ENCODE results near the gene TMEM207.

The TMEM207 gene

GRCh38 chr3:190444006-190444405 lies 5.7 kb downstream of the TMEM207 start:
- no peak for DNase-seq (ENCODE audit: low read depth)

GRCh38 chr3:190443257-190443656 lies 6.4 kb downstream of the TMEM207 start:
- DNase-seq (ENCODE audit: low read depth) = no peak

- no peak for DNase-seq (ENCODE audit: low read depth)
Observed at GRCh38 chr3:190442240-190442639, 7.5 kb downstream of the TMEM207 start.

DNA sequence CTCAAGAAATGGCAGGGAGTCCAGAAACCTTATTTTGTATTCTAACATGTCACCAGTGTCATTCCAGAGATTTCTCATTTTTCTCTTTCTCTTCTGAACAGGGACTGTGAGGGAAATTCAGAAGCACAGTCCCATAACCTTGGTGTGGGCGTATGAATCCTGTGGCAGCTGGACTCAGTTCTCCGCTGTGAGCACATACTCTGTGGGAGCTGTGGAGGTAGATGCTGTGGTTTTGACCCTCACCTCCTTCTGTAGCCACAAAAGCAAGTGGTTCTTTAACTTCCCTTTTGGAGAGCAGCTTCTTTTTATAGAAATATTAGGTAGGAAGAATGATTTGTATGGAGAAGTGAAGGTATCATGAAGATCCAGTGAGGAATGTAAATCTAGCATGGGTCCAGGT lies 13.4 kb downstream of the TMEM207 start:
- no peak for DNase-seq (ENCODE audit: low read depth)

DNA sequence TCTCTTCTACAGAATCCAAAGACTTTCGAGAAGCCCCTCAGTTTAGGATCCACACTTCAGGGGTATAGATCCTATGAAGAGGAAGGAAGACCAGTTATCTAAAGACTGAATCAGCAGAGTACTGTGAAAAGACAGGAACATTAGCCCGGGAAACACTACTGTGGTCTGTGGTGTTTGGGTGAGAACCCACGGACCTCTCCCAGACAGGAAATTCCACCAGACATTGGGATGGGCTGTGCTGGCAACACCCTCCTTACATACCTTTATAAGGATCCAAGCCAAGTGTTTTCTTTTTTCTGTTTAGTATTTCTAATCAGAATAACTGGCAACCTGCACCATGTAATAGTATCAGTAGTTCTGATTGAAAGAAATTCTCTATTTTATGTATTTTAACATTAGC lies 14.1 kb downstream of the TMEM207 start:
- DNase-seq (ENCODE audit: low read depth) = no peak

DNA sequence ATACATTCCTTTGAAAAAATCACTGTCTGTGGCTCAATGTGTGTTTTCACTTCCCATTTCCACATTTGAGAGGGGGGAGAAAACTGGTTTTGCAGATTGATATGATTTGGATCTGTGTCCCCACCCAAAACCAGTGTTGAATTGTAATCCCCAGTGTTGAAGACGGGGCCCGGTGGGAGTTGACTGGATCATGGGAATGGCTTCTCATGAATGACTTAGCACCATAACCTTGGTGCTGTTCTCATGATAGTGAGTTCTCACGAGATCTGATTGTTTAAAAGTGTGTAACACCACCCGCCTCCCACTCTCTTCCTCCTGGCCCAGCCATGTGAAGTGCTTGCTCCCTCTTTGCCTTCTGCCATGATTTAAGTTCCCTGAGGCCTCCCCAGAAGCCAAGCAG lies 16.1 kb downstream of the TMEM207 start:
- DNase-seq (ENCODE audit: low read depth) = no peak

DNA sequence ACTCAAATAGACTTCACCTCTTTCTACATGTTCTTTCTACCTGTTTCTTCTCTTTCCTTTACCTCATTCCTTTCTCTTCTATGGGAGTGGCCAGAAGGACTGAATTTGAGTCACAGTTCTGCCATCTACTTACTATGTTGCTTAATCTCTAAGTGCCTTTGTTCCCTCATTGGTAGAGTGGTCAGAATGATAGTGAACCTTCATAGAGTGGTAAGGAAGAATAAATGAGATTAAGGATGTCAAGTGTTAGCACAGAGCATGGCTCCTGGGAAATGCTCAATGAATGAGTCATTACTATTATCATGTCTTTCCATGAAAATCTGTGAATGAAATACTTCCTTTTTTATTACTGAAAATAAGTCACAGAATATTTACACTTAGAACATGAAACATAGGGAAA lies 17.5 kb downstream of the TMEM207 start:
- no peak for DNase-seq (ENCODE audit: low read depth)

DNA sequence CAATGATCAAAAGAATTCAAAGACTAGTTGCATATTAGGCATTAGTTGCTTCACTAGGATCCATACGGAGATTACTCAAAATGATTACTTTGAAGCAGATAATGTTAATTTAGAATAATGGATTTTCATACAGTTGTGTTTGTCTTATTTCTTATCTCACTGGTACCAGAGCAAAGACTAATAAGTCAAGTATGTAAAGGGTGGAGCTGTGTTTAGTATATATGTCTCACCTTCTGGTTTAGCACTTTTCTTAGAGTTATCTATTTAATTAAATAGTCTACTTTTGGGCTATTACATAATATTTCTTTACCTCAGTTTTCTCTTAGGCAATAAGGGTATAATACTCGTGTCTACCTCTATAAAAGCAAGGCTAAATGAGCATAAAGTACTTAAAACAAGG lies 18.8 kb downstream of the TMEM207 start:
- DNase-seq (ENCODE audit: low read depth) = no peak

- no peak for DNase-seq (ENCODE audit: low read depth)
Observed at GRCh38 chr3:190429681-190430080, 20.0 kb downstream of the TMEM207 start.

GRCh38 chr3:190426806-190427507 lies 22.7 kb downstream of the TMEM207 start:
- no peak for DNase-seq (ENCODE audit: low read depth)

DNA sequence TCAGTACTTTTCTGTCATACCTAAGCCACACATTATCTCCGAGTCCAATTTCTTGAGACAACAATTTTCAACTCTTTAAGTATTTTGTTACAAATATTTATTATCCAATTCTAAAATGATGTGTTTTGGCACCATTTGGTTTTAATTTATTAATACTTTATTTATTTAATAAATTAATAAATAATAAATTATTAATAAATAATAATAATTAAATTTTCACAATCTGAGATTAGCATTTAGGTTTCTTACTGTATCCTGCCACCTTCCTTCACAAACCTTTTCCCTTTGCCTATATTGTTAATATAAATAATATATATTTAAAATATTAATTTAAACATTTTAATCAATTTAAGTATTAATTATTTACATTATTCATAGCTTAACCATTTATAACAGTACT lies 23.9 kb downstream of the TMEM207 start:
- DNase-seq (ENCODE audit: low read depth) = no peak

GRCh38 chr3:190424478-190425439 lies 24.9 kb downstream of the TMEM207 start:
- DNase-seq (ENCODE audit: low read depth) = no peak

- no peak for DNase-seq (ENCODE audit: low read depth)
Observed at GRCh38 chr3:190424108-190424477, 25.6 kb downstream of the TMEM207 start.

DNA sequence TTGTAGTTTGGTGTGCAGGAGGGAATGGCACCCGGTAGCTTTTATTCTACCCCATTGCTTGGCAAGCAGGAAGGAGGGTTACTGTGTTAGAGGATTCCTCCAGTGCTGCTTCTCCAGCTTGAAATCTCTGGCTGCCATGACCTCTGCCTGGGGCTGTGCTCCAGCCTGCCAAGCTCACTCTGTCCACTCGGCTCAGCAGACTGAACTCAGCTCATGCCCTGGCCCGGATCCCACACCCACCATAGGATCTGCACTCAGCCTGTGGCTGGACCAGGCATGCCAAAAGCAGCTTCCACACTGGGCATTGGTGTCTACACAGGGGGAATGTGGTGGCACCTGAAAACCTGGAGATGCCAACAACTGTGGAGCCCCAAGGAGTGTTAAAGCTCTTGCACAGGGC lies 35.4 kb downstream of the TMEM207 start:
- no peak for DNase-seq (ENCODE audit: low read depth)

- DNase-seq (ENCODE audit: low read depth) = no peak
Observed at GRCh38 chr3:190404715-190405114, 45.0 kb downstream of the TMEM207 start.

- no peak for DNase-seq (ENCODE audit: low read depth)
Observed at GRCh38 chr3:190401963-190402362, 47.7 kb downstream of the TMEM207 start.

DNA sequence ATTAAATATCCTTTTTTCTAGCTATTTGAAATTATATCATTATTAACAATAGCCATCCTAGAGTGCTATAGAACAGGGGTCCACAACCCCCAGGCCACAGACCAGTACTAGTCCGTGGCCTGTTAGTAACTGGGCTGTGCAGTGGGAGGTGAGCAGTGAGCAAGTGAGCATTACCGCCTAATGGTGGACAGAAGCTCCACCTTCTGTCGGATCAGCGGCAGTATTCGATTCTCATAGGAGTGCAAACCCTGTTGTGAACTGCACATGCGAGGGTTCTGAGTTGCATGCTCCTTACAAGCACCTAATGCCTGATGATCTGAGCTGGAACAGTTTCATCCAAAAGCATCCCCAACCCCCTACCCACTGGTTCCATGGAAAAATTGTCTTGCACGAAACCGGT lies 50.0 kb downstream of the TMEM207 start:
- DNase-seq (ENCODE audit: low read depth) = no peak

GRCh38 chr3:190397889-190398288 lies 51.8 kb downstream of the TMEM207 start:
- no peak for DNase-seq (ENCODE audit: low read depth)

GRCh38 chr3:190396001-190396400 lies 53.7 kb downstream of the TMEM207 start:
- DNase-seq (ENCODE audit: low read depth) = no peak

DNA sequence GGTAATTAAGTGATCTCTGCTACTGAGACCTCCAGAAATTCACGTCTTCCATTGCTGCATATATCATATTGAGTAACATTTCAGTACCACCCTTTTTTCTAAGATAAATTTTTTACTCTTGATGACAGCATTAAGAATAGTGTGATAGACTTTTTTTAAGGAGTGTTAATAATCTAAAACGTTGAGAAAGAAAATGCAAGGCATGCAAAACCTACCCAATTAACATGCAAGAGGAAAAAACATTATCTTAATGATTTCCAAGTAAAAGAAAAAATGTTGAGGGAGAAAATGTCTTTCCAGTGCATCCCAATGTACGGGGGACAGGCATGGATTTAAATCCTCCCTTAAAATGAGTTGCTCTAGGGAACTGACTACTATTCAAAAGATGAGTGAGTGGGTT lies 61.0 kb downstream of the TMEM207 start:
- DNase-seq (ENCODE audit: low read depth) = no peak

DNA sequence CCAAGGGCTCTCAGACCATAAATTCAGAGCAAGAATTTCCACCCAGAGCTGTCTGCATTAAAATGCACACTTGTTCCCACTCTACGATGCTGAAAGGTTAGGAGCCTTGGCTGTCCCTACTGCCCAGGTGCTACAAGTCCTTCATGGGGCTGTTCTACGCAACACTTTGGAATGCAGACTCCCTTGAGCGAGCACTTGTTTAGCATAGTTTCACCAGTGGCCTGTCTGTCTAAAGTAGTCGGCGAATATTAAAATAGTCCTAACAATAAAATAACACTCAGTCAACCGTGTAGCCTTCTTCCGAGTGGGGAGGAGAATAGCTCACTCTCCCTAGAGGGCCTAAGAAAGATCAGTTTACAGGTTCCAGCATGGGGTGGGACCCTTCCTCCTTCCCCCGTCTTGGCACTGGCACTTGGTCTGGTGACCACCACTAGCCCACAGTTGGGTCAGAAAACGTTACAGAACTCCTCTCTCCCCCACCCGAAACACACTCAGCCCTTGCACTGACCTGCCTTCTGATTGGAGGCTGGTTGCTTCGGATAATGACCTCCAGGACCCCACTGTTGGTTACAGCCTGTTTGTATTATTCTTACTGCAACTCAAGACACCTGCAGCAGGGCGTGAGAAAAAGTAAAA lies 62.0 kb downstream of the TMEM207 start, which contains the start of gene CLDN16:
Gene CLDN16 (plus strand): TSS at position 586 of the 636 bp plus-strand sequence. CDS start 167 bp downstream, outside the sequence.
- no peak for DNase-seq (ENCODE audit: low read depth)
